Astrocyte (in vitro differentiated cells and primary cell): Measurements from ENCODE around the gene OR9I1.

ENCODE experiments used
- CTCF ChIP-seq: IDR thresholded peaks from 2 replicates; pipeline ENCODE4 v1.5.1; 2011; ENCODE audit warnings: low read depth, mild to moderate bottlenecking, inconsistent platforms, low read length, moderate library complexity; ENCODE audit not compliant: insufficient read depth
- EZH2 ChIP-seq: IDR thresholded peaks from 2 replicates; pipeline ENCODE4 v1.6.1; 2012; ENCODE audit warnings: mild to moderate bottlenecking, low read length, inconsistent platforms; ENCODE audit not compliant: insufficient read depth

- TF ChIP-seq EZH2 (no peak), CTCF (no peak)
Measured at GRCh38 chr11:58164389-58164788, 39.1 kb upstream of the OR9I1 start.
